Measurements from ENCODE around the gene EDEM2.
"Not testable (repeated sequence)": the region's sequence is repeated elsewhere in the genome, so short reads cannot be mapped to it uniquely, and the experiment has no call there.

Gene EDEM2

GRCh38 chr20:35125753-35126152, 21.4 kb downstream of the EDEM2 start:
- no peak for DNase-seq (ENCODE audit: low spot score)

- no peak for DNase-seq (ENCODE audit: low spot score)
Measured at GRCh38 chr20:35122756-35123405, 24.3 kb downstream of the EDEM2 start.

GRCh38 chr20:35121186-35121585, 25.9 kb downstream of the EDEM2 start:
- no peak for DNase-seq (ENCODE audit: low spot score)

GRCh38 chr20:35120012-35120701, 27.0 kb downstream of the EDEM2 start:
- no peak for DNase-seq (ENCODE audit: low spot score)

GRCh38 chr20:35117629-35118028, 29.5 kb downstream of the EDEM2 start:
- DNase-seq (ENCODE audit: low spot score): no peak

GRCh38 chr20:35117196-35117595, 29.9 kb downstream of the EDEM2 start:
- no peak for DNase-seq (ENCODE audit: low spot score)

- no peak for DNase-seq (ENCODE audit: low spot score)
Measured at GRCh38 chr20:35116258-35116657, 30.9 kb downstream of the EDEM2 start.

GRCh38 chr20:35115606-35116005, 31.5 kb downstream of the EDEM2 start:
- DNase-seq (ENCODE audit: low spot score): no peak

- DNase-seq (ENCODE audit: low spot score): not testable (repeated sequence)
Measured at GRCh38 chr20:35112276-35112675, 34.9 kb downstream of the EDEM2 start.

GRCh38 chr20:35111141-35111888, 35.8 kb downstream of the EDEM2 start:
- no peak for DNase-seq (ENCODE audit: low spot score)

GRCh38 chr20:35108921-35109320, 38.2 kb downstream of the EDEM2 start:
- no peak for DNase-seq (ENCODE audit: low spot score)

- DNase-seq (ENCODE audit: low spot score): no peak
Measured at GRCh38 chr20:35106827-35107380, 40.2 kb downstream of the EDEM2 start.

- DNase-seq (ENCODE audit: low spot score): no peak
Measured at GRCh38 chr20:35104685-35105295, 42.3 kb downstream of the EDEM2 start.

GRCh38 chr20:35101620-35102019, 45.5 kb downstream of the EDEM2 start:
- no peak for DNase-seq (ENCODE audit: low spot score)

GRCh38 chr20:35093267-35093884, 53.8 kb downstream of the EDEM2 start:
- no peak for DNase-seq (ENCODE audit: low spot score)

GRCh38 chr20:35092524-35093266, 54.4 kb downstream of the EDEM2 start, which contains the start of gene TRPC4AP:
TSS of gene TRPC4AP (minus strand) at chr20:35092807. CDS start at chr20:35092781, 26 bp downstream.
- DNase-seq (ENCODE audit: low spot score): peak; percentile 85

GRCh38 chr20:35091816-35092523, 55.2 kb downstream of the EDEM2 start:
- no peak for DNase-seq (ENCODE audit: low spot score)

- DNase-seq (ENCODE audit: low spot score): no peak
Measured at GRCh38 chr20:35088231-35089145, 58.6 kb downstream of the EDEM2 start.

- no peak for DNase-seq (ENCODE audit: low spot score)
Measured at GRCh38 chr20:35087791-35088190, 59.3 kb downstream of the EDEM2 start.
